HepG2 (cell line): ENCODE measurements around the gene FAM50A. TPM values are rescaled to one million over a fixed set of nuclear protein-coding genes. Genes with fewer than 3 reads are reported as not detected.

Experiments used
- ATAC-seq: fragments of 200-7000 bp; cut with Tn5 transposase; 3 replicates; pipeline ENCODE4 v1.9.1; 2020; ENCODE audit warnings: mild to moderate bottlenecking, moderate library complexity
- BruUV-seq: library from RNA; stranded (reverse); fragments of 400-500 nt; replicated peaks from 2 replicates; lab custom pipeline; 2021; lab: Mats Ljungman, UMichigan
- CTCF ChIA-PET: fragments of 300-600 bp; formaldehyde crosslinking; extraction: SDS; loops from one replicate; lab custom pipeline; 2021; ENCODE audit warnings: low total read pairs, inconsistent platforms, low intra/inter-chr PET ratio; lab: Yijun Ruan, JAX
- POLR2A ChIA-PET: fragments of 350-600 bp; sonication (Branson Sonifier 250); formaldehyde crosslinking; loops from one replicate; lab custom pipeline; 2020; ENCODE audit warnings: antibody characterized with exemption, inconsistent platforms; lab: Yijun Ruan, JAX
- DNase-seq: peaks from one replicate; pipeline ENCODE4 v3.0.0-alpha.2; 2015; ENCODE audit warnings: low spot score
- FAIRE-seq: peaks from 3 replicates; lab custom pipeline; 2011; peaks lifted over from hg19 to GRCh38; lab: Jason Lieb, UNC
- H2AFZ ChIP-seq: one replicate; pipeline ENCODE4 v1.6.1; 2011; ENCODE audit warnings: low read length, inconsistent platforms
- H3K27ac ChIP-seq: fragments of 300-600 bp; 3 replicates; pipeline ENCODE4 v1.8.0; 2011; ENCODE audit warnings: mixed run types, mild to moderate bottlenecking, mixed read lengths, low read length, inconsistent platforms; ENCODE audit not compliant: insufficient read depth; ENCODE audit errors: extremely low read length
- H3K27me3 ChIP-seq, 2 experiments: fragments of 200-600 bp in 1 of 2; 2 replicates in 1 of 2; 3 replicates in 1 of 2; pipeline versions ENCODE4 v1.6.0 to v1.8.0; 2011; ENCODE audit warnings: low read length in 2 of 2, mild to moderate bottlenecking in 2 of 2, moderate library complexity in 2 of 2, inconsistent platforms in 1 of 2; ENCODE audit not compliant: insufficient read depth in 2 of 2, control insufficient read depth in 1 of 2
- H3K36me3 ChIP-seq, 2 experiments: fragments of 200-600 bp in 1 of 2; replicated peaks in 1 of 2; 2 replicates in 1 of 2; 3 replicates in 1 of 2; pipeline versions ENCODE4 v1.5.1 to v1.8.0; 2011; ENCODE audit warnings: low read length in 2 of 2, inconsistent platforms in 1 of 2; ENCODE audit not compliant: insufficient read depth in 2 of 2, control insufficient read depth in 1 of 2
- H3K4me1 ChIP-seq: 2 replicates; pipeline ENCODE4 v1.5.1; 2012; ENCODE audit warnings: low read length, inconsistent platforms; ENCODE audit not compliant: insufficient read depth
- H3K4me2 ChIP-seq: 2 replicates; pipeline ENCODE4 v1.6.0; 2011; ENCODE audit warnings: low read depth, low read length, inconsistent platforms
- H3K4me3 ChIP-seq, 3 experiments: fragments of 200-600 bp in 1 of 3; sonication (generic), shearing (Covaris generic) in 1 of 3; replicated peaks in 1 of 3; 2 replicates each; pipeline ENCODE4 v1.5.1; 2011 to 2016; ENCODE audit warnings: low read length in 3 of 3, inconsistent platforms in 2 of 3, low read depth in 2 of 3, mild to moderate bottlenecking in 2 of 3, control low read depth in 1 of 3, mixed read lengths in 1 of 3; ENCODE audit not compliant: insufficient read depth in 1 of 3
- H3K79me2 ChIP-seq: one replicate; pipeline ENCODE4 v1.6.1; 2011; ENCODE audit warnings: low read length, inconsistent platforms; ENCODE audit not compliant: insufficient read depth
- H3K9ac ChIP-seq: 2 replicates; pipeline ENCODE4 v1.6.0; 2011; ENCODE audit warnings: mild to moderate bottlenecking, low read depth, low read length, inconsistent platforms; ENCODE audit not compliant: insufficient read depth
- H3K9me3 ChIP-seq: 2 replicates; pipeline ENCODE4 v1.5.1; 2012; ENCODE audit warnings: mild to moderate bottlenecking, low read length
- H4K20me1 ChIP-seq: 2 replicates; pipeline ENCODE4 v1.6.0; 2011; ENCODE audit warnings: inconsistent platforms, mild to moderate bottlenecking, low read length, moderate library complexity; ENCODE audit not compliant: insufficient read depth
- AGO1 ChIP-seq: fragments of 200-400 bp; formaldehyde crosslinking; IDR thresholded peaks from 2 replicates; pipeline ENCODE4 v1.6.1; 2017; ENCODE audit warnings: mild to moderate bottlenecking, low read depth, low read length, moderate library complexity; ENCODE audit not compliant: poor library complexity, severe bottlenecking
- ATF7 ChIP-seq, 2 experiments: fragments of 450-650 bp in 1 of 2; sonication (generic) in 1 of 2; formaldehyde crosslinking in 1 of 2; IDR thresholded peaks; 2 replicates each; pipeline versions ENCODE4 v1.4.0 to v1.6.1; 2016 to 2020; ENCODE audit warnings: antibody characterized with exemption in 1 of 2, mild to moderate bottlenecking in 1 of 2, missing genetic modification reagents in 1 of 2
- HNRNPL ChIP-seq: fragments of 200-400 bp; formaldehyde crosslinking; IDR thresholded peaks from 2 replicates; pipeline ENCODE4 v1.6.1; 2017; ENCODE audit warnings: mild to moderate bottlenecking, low read depth, low read length
- KDM3A ChIP-seq: IDR thresholded peaks from 2 replicates; pipeline ENCODE4 v1.6.1; 2018; ENCODE audit warnings: low read depth, missing compliant biosample characterization
- KLF15 ChIP-seq: sonication (generic); formaldehyde crosslinking; IDR thresholded peaks from 2 replicates; pipeline ENCODE4 v1.8.1; 2023; ENCODE audit warnings: borderline replicate concordance, mild to moderate bottlenecking, inconsistent platforms, missing genetic modification reagents, mixed read lengths
- MAFF ChIP-seq: IDR thresholded peaks from 2 replicates; pipeline ENCODE4 v1.6.1; 2011; ENCODE audit warnings: low read depth, low read length, improper control_type of control experiment
- MED13 ChIP-seq: sonication (generic); formaldehyde crosslinking; IDR thresholded peaks from 2 replicates; pipeline ENCODE4 v1.5.0; 2020; ENCODE audit warnings: missing genetic modification reagents
- NR3C1 ChIP-seq: sonication (generic); formaldehyde crosslinking; IDR thresholded peaks from 2 replicates; pipeline ENCODE4 v1.4.0; 2020; ENCODE audit warnings: missing genetic modification reagents
- PAF1 ChIP-seq: IDR thresholded peaks from 2 replicates; pipeline ENCODE4 v1.6.1; 2016; ENCODE audit warnings: missing genetic modification reagents, missing compliant biosample characterization
- SIN3B ChIP-seq: fragments of 150-350 bp; IDR thresholded peaks from 2 replicates; pipeline ENCODE4 v1.6.1; 2014; ENCODE audit warnings: low read length
- SNAPC2 ChIP-seq: sonication (generic); formaldehyde crosslinking; IDR thresholded peaks from 2 replicates; pipeline ENCODE4 v1.8.1; 2022; ENCODE audit warnings: mild to moderate bottlenecking, missing genetic modification reagents
- TEAD2 ChIP-seq: sonication (generic); formaldehyde crosslinking; IDR thresholded peaks from 2 replicates; pipeline ENCODE4 v1.9.0; 2021; ENCODE audit warnings: missing genetic modification reagents
- TOE1 ChIP-seq: sonication (generic); formaldehyde crosslinking; IDR thresholded peaks from 2 replicates; pipeline ENCODE4 v1.4.0; 2020; ENCODE audit warnings: mild to moderate bottlenecking, missing genetic modification reagents
- ZNF282 ChIP-seq: fragments of 450-650 bp; IDR thresholded peaks from 2 replicates; pipeline ENCODE4 v1.6.1; 2018; ENCODE audit not compliant: partially characterized antibody
- ZNF326 ChIP-seq: sonication (generic); formaldehyde crosslinking; IDR thresholded peaks from 2 replicates; pipeline ENCODE4 v1.4.0; 2020; ENCODE audit warnings: missing genetic modification reagents, borderline replicate concordance
- ZNF34 ChIP-seq: sonication (generic); formaldehyde crosslinking; IDR thresholded peaks from 2 replicates; pipeline ENCODE4 v1.4.0; 2020; ENCODE audit warnings: mild to moderate bottlenecking, missing genetic modification reagents, borderline replicate concordance
- ZNF660 ChIP-seq: sonication (generic); formaldehyde crosslinking; IDR thresholded peaks from 2 replicates; pipeline ENCODE4 v1.5.1; 2020; ENCODE audit warnings: mild to moderate bottlenecking, low read depth, missing genetic modification reagents, borderline replicate concordance
- ZSCAN29 ChIP-seq: sonication (generic); formaldehyde crosslinking; conservative IDR thresholded peaks from 2 replicates; pipeline ENCODE4 v1.4.0; 2020; ENCODE audit warnings: mild to moderate bottlenecking, missing genetic modification reagents
- WGBS: methylation state at CpG from one replicate; pipeline ENCODE4 v1.1.6; 2017; ENCODE audit warnings: low lambda C conversion rate; 5-methylcytosine and 5-hydroxymethylcytosine counted together
- in situ Hi-C: cut with HindIII; loops from 2 replicates; pipeline ENCODE4 v1.10.0; 2017; ENCODE audit warnings: low pct_unique_long_range_greater_than_20kb; ENCODE audit not compliant: extremely low pct_ligation_motif_present
- intact Hi-C: fragments of 100-400 bp; cut with micrococcal nuclease; formaldehyde crosslinking; loops from one replicate; pipeline ENCODE4 v1.10.0; 2022; ENCODE audit not compliant: unreplicated experiment
- polyA plus RNA-seq, 8 experiments: library from polyadenylated mRNA; depleted of rRNA in 3 of 8; stranded (reverse) in 7 of 8; unstranded in 1 of 8; fragments of >200 nt; fragmentation: Illumina TruSeq in 4 of 8; extraction: Trizol in 4 of 8; gene quantifications; 2 replicates each; pipeline versions ENCODE4 v1.2.1 to v1.2.3, GENCODE V29; 2011 to 2016; ENCODE audit warnings: low read depth in 4 of 8, missing spikeins in 1 of 8, mixed read lengths in 1 of 8; ENCODE audit not compliant: insufficient read depth in 1 of 8
- total RNA-seq, 5 experiments: library from RNA; depleted of rRNA; stranded (reverse); fragments of >200 nt; fragmentation: Illumina TruSeq; extraction: Trizol; gene quantifications; 2 replicates each; pipeline ENCODE4 v1.2.3, GENCODE V29; 2016; ENCODE audit warnings: low read depth in 1 of 5

The FAM50A gene
- total and polyA plus RNA-seq, 2 of the 13 experiments (the other 11 are each of a cell fraction or from before 2014, with no cell fraction given): 30.7 to 40.7 TPM

DNA sequence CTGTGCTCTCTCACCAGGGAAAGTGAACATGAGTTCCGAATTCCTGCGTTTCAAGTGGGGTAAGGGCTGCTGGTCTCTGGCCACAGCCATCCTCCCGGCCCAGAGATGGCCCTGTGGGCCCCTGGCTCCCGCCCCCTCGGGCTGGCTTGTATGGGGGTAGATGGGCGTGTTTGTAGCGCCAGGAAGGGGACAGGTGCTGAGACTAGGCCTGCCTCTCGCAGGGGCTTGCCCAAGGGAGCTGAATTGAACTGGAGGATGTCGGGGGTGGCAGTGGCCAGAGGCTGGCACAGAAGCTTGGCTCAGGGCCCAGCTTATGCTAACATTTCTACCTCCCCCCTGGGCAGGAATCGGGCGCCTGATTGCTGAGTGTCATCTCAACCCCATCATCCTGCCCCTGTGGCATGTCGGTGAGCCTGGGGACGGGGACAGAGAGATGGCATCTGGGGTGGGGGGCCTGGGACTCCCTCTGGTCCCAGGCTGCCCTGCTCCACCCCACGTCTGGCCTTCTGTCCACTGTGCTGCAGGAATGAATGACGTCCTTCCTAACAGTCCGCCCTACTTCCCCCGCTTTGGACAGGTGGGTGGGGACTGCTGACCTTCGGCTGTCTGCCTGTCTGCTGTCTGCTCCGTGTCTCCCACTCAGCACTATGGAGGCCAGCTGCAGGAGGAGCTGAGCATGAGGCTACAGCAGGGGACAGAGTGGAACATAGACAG is 24.1 kb upstream of the FAM50A start:
- ChIA-PET CTCF (no interaction called here), POLR2A (interaction anchor here (1.8 to 1.9 kb wide), 2 partner anchors 9 to 22 kb away, joined by 4 to 5 read pairs; partner anchors contain the start of genes RPL10 and TAFAZZIN)
- Histone ChIP-seq H3K79me2 (no peaks in the 10 kb centered on the region), H3K9ac (no peak overlapping the region), H3K27ac (no peak overlapping the region), H3K36me3 (no peaks in the 10 kb centered on the region), H2AFZ (no peak overlapping the region), H3K4me3 (no peak overlapping the region), H3K4me1 (no peaks in the 10 kb centered on the region), H3K27me3 (no peaks in the 10 kb centered on the region), H3K4me2 (no peak overlapping the region), H4K20me1 (no peaks in the 10 kb centered on the region), H3K9me3 (no peaks in the 10 kb centered on the region)
- no TSS peak for BruUV-seq
- FAIRE-seq (no peak), DNase-seq (no peak), ATAC-seq (peak; percentile 51)
- in situ Hi-C loops: loop anchor here (25.0 kb wide), 1 partner anchor 117 kb away; the partner anchor contains the start of genes G6PD and IKBKG
- 100% methylated on average over 7 of the region's 19 CpGs for whole genome bisulfite sequencing
- TF ChIP-seq TEAD2: no peak
- TF ChIP-seq ZNF34 (CRISPR knock-in tag): no peak
- no peak for TF ChIP-seq ZNF660
- TF ChIP-seq ZSCAN29 (CRISPR knock-in tag): no peak
- no peak for TF ChIP-seq AGO1
- TF ChIP-seq NR3C1 (CRISPR knock-in tag): no peak
- TF ChIP-seq HNRNPL: no peak
- intact Hi-C loops: no loop called here

DNA sequence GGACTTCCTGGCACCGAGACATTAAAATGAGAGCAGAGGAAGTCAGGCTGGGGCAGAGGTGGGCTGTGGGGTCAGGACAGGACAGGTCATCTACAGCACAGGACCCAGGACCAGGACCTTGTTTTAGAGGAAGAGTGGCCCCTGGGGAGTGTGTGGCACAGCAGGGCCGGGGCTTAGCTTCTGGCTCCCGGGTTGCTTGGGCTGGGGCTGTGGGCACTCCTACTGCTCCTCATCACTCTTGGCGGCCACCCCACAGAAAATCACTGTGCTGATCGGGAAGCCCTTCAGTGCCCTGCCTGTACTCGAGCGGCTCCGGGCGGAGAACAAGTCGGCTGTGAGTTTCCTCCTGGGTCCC is 23.6 kb upstream of the FAM50A start:
- Histone ChIP-seq H3K27ac (no peak overlapping the region), H4K20me1 (no peaks in the 10 kb centered on the region), H3K9me3 (no peaks in the 10 kb centered on the region), H3K27me3 (no peaks in the 10 kb centered on the region), H3K9ac (no peak overlapping the region), H3K79me2 (no peaks in the 10 kb centered on the region), H3K36me3 (no peaks in the 10 kb centered on the region), H2AFZ (no peak overlapping the region), H3K4me2 (no peak overlapping the region), H3K4me1 (no peaks in the 10 kb centered on the region), H3K4me3 (no peak overlapping the region)
- no peak for DNase-seq
- TF ChIP-seq ZNF326 (CRISPR knock-in tag) (no peak), MAFF (no peak), KLF15 (no peak), KDM3A (CRISPR knock-in tag) (no peak), MED13 (CRISPR knock-in tag) (no peak), ATF7 (IDR thresholded peaks at IDR 0.05) (no peak), ATF7 (CRISPR knock-in tag; IDR thresholded peaks at IDR 0.05) (no peak), SIN3B (no peak), PAF1 (no peak), ZNF282 (no peak), TOE1 (CRISPR knock-in tag) (no peak), SNAPC2 (no peak)
- no TSS peak for BruUV-seq
- ChIA-PET POLR2A (interaction anchor here (1.1 to 1.9 kb wide), 3 partner anchors 9 to 23 kb away, joined by 4 to 5 read pairs (median 5); partner anchors contain the start of genes DNASE1L1, RPL10 and TAFAZZIN), CTCF (no interaction called here)
- in situ Hi-C loops (loop anchor here (25.0 kb wide), 1 partner anchor 117 kb away; the partner anchor contains the start of genes G6PD and IKBKG), intact Hi-C loops (no loop called here)
- FAIRE-seq: no peak
- ATAC-seq: no peak
- WGBS: no CpG with 5 or more reads among the region's 10 CpGs
